Kidney (tissue), 14 donors: ENCODE results near the gene CCND2. TPM values are rescaled to one million over a fixed set of nuclear protein-coding genes. Genes with fewer than 3 reads are reported as not detected.

ENCODE experiments used
- DNase-seq, 5 donors: peaks; one replicate each; pipeline ENCODE4 v3.0.0-alpha.2; 2013 to 2020
- FAIRE-seq: peaks from 2 replicates; lab custom pipeline; 2012; peaks lifted over from hg19 to GRCh38; lab: Jason Lieb, UNC
- H3K27ac ChIP-seq, 2 donors: one replicate each; pipeline ENCODE4 v1.7.0; 2013; ENCODE audit warnings: low read depth in 2 of 2, low read length in 2 of 2, inconsistent platforms in 1 of 2
- H3K27me3 ChIP-seq: one replicate; pipeline ENCODE4 v1.7.1; 2013; ENCODE audit warnings: low read length, inconsistent platforms; ENCODE audit not compliant: control insufficient read depth, insufficient read depth
- H3K36me3 ChIP-seq, 3 donors: one replicate each; pipeline versions ENCODE4 v1.7.0 to v1.7.1; 2013; ENCODE audit warnings: low read length in 3 of 3, control low read depth in 1 of 3, inconsistent platforms in 1 of 3; ENCODE audit not compliant: insufficient read depth in 3 of 3, control insufficient read depth in 2 of 3
- H3K4me1 ChIP-seq, 3 donors: one replicate each; pipeline versions ENCODE4 v1.7.0 to v1.7.1; 2013; ENCODE audit warnings: low read length in 3 of 3, inconsistent platforms in 1 of 3, low read depth in 1 of 3; ENCODE audit not compliant: control insufficient read depth in 2 of 3, insufficient read depth in 2 of 3
- H3K4me3 ChIP-seq, 3 donors: one replicate each; pipeline versions ENCODE4 v1.7.0 to v1.8.1; 2013; ENCODE audit warnings: low read length in 3 of 3, control low read depth in 1 of 3, inconsistent platforms in 1 of 3
- H3K9ac ChIP-seq, 3 donors: one replicate each; pipeline versions ENCODE4 v1.7.0 to v1.7.1; 2013; ENCODE audit warnings: low read length in 3 of 3, control low read depth in 1 of 3, inconsistent platforms in 1 of 3
- H3K9me3 ChIP-seq, 3 donors: one replicate each; pipeline versions ENCODE4 v1.7.0 to v1.7.1; 2013; ENCODE audit warnings: low read length in 3 of 3, control low read depth in 1 of 3, inconsistent platforms in 1 of 3; ENCODE audit not compliant: control insufficient read depth in 2 of 3, insufficient read depth in 1 of 3
- CTCF ChIP-seq: IDR thresholded peaks from 3 replicates; pipeline ENCODE4 v1.5.1; 2012; ENCODE audit warnings: mild to moderate bottlenecking, moderate library complexity, borderline replicate concordance; ENCODE audit not compliant: insufficient read depth; ENCODE audit errors: extremely low read depth
- intact Hi-C: fragments of 100-400 bp; cut with DNase I; formaldehyde crosslinking; loops from one replicate; pipeline ENCODE4 v1.11.1; 2022
- polyA plus RNA-seq: library from polyadenylated mRNA; stranded (reverse); fragments of 350-450 nt; fragmentation: Illumina TruSeq; extraction: RNeasy Lipid Tissue Mini Kit (QIAGEN cat#74804); gene quantifications from one replicate; pipeline ENCODE4 v1.2.3, GENCODE V29; 2014; ENCODE audit warnings: low read depth, low replicate concordance; ENCODE audit not compliant: insufficient read depth
- total RNA-seq: library from RNA; stranded (reverse); fragmentation: NEBNext Ultra II Directional; extraction: Animal tissue kit (Norgen Biotek cat#: 25700); gene quantifications from one replicate; pipeline ENCODE4 v1.2.1, GENCODE V29; 2021
- donor health status: control.
- donor health status: control.
- donor health status: control.
- donor health status: control.
- donor health status: control.
- donor health status: DM: yes; HTN: yes; CAD: no.
- donor health status: Normal renal cell carcinoma (clear cell type).

CCND2 gene
- total and polyA plus RNA-seq, 2 donors from 2014 or later: 3.3 to 94.4 TPM

DNA sequence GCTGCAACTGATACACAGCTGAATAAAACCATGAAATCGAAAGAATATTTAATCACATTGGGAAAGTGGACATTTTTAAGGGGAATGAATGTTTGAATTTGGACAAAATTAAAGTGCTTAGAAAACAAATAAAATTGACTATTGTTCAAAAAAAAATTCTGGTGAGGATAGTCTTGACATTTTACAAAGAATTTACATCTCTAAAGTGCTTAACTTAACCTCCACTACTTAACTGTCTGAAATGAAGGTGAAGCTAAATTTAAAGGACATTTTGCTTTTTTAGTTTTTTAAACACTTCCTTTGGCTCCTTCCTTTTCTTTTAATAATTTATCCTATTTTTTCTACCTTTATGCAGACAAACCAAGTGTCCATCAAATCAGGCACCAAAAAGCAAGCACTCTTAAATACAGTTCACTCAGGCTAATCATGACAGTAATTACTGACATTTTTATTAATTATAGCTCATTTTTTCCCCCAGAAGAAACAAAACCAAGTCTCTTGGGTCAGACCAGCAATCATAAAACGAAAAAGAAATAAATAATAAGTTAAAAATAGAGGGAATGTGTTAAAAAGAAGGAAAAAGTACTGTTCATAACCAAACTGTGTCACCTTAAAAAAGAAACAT lies 5.7 kb upstream of the CCND2 start:
- H3K27me3 ChIP-seq: peaks cover 17% of the 10 kb centered on the region

DNA sequence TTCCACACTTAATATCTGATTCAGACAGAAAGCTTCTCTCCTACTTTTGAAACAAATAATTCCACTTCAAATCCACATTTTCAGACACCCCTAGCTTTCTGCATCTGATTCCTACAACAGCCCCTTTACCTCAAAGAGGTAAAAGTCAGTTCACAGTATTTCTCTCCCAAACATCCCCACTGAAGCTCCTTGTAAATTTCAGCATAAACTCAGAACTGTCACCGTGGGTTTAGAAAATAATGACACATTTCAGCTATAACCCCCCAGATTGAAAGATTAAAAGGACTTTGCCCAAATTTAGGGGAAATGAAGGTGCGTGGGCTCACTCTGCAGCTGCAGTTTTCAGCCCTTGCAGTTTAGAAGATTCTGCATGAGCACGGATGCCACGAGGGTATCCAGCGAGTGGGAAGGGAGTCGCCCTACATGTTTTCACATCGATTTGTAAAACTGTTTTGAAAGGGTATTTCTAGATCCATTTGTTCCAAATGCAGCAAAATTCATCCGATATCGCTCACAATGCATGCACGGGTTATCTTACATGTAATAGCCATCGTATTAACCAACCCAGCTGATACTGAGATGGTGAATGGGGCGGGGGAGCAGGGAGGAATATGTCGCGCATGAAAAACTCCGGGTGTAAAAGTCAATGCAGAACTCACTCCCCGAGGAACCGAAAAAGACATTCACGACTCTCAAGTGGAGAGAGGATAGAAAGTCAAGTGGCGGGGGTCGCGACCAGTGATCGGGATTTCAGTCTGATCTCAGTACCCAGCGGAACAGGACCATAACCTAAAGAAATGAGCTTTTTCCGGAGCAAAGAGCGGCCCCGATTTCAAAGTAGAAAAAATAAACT lies 5.0 kb upstream of the CCND2 start:
- DNase-seq (peak; percentile 51 to 77 (median 60)), FAIRE-seq (no peak)
- H3K27ac ChIP-seq: no peak overlapping the region
- no peaks in the 10 kb centered on the region for H3K9me3 ChIP-seq
- intact Hi-C loops: no loop called here
- H3K27me3 ChIP-seq: peaks cover 17% of the 10 kb centered on the region
- H3K9ac ChIP-seq: peak overlapping the region in 2 of 3 donors; percentile 26 to 55
- no peaks in the 10 kb centered on the region for H3K36me3 ChIP-seq
- no peak for TF ChIP-seq CTCF
- peaks cover 0 to 26% (median 0%) of the 10 kb centered on the region in 3 donors for H3K4me1 ChIP-seq
- peak overlapping the region; percentile 45 to 53 (median 47) for H3K4me3 ChIP-seq

More for the DNA sequence above, 5.7 kb upstream of the CCND2 start:
- H3K9me3 ChIP-seq: no peaks in the 10 kb centered on the region
- no peak overlapping the region for H3K4me3 ChIP-seq
- TF ChIP-seq CTCF: no peak
- FAIRE-seq: no peak
- peaks cover 0 to 21% (median 0%) of the 10 kb centered on the region in 3 donors for H3K4me1 ChIP-seq
- DNase-seq: peak in 1 of 5 donors; percentile 32
- no peaks in the 10 kb centered on the region for H3K36me3 ChIP-seq
- no peak overlapping the region for H3K9ac ChIP-seq
- intact Hi-C loops: no loop called here
- no peak overlapping the region for H3K27ac ChIP-seq

DNA sequence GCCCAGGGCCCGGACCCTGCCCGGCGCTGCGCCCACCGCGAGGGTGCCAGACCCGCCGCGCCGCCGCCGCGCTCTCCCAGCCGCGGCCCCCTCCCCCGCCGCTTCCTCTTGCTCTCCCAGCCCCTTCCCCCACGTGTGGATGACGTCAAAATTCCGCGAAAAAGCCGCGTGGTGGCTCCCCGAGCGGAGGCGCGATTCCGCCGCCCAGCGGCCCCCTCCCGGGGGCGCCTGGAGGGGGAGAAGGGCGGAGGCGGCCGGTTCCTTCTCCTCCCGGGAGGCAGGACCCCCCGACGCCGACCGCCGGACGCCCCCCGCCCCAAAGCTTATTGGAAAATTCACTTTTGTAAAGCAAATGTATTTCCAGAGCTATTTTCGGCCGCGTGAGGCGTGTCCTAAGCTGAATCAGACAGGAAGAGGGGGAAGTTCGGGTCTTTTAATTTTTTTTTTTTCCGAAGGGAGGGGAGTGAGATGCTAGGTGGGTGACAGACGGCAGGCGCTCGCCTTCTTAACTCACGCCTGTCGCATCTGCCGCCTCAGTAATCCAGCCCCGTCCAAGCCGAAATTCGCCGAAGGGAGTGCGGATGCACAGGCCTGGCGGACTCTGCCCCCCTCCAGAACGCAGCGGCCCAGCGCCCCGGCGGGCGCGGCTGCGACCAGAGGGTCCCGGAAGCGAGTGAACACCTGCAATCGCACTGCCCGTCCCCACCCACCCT lies 4.1 kb upstream of the CCND2 start:
- H3K9me3 ChIP-seq: no peaks in the 10 kb centered on the region
- peaks cover 0 to 30% (median 0%) of the 10 kb centered on the region in 3 donors for H3K4me1 ChIP-seq
- H3K27ac ChIP-seq: peak overlapping the region in 1 of 2 donors; percentile 47
- DNase-seq (peak; percentile 92 to 96 (median 94)), FAIRE-seq (no peak)
- no peaks in the 10 kb centered on the region for H3K36me3 ChIP-seq
- H3K27me3 ChIP-seq: peaks cover 17% of the 10 kb centered on the region
- no peak for TF ChIP-seq CTCF
- intact Hi-C loops: no loop called here
- peak overlapping the region in 2 of 3 donors; percentile 33 to 44 for H3K4me3 ChIP-seq
- peak overlapping the region in 1 of 3 donors; percentile 30 for H3K9ac ChIP-seq
